NCI-H1694 treated with DMSO at 0.1 percent for 48 hours (cell line): Measurements from ENCODE around the gene MLYCD.

Source experiments
- DNase-seq: peaks from one replicate; lab custom pipeline; 2025; lab: John Stamatoyannopoulos, UW

The MLYCD gene

DNA sequence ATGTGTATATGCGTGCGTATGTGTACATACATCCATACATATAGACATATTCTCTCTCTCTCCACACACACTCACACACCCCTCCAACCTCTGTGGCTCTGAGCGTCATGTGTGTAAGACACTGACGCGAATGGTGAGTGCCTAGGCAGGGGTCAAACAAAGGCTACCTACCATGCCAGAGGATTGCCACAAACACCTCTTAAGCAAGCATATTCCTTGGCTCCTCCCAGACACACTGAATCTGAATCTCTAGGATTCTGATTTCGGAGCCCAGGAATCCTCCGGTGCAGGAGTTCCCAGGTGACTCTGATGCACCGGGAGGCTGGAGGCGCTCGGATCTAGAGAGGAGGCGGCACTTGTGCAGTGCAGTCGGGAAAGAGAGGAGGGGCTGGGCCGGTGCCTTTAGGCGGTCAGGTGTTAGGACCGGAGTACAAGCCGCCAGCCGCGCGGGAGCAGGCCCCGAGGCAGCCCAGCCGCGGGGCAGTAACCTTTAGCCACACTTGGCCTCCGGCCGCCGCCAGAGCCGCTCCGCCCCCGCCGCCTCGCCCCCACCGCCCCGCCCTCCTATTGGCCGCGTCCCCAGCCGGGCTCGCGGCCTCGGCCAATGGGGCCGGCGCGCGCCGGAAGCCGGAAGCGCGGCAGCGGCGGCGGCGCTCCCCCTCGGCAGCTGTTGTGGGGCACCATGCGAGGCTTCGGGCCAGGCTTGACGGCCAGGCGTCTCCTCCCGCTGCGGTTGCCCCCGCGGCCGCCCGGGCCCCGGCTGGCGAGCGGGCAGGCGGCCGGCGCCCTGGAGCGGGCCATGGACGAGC is at the start of gene MLYCD:
Gene MLYCD (plus strand): TSS at position 653 of the 809 bp plus-strand sequence. CDS start 30 bp downstream, at position 683.
- DNase-seq = peak; percentile 27

DNA sequence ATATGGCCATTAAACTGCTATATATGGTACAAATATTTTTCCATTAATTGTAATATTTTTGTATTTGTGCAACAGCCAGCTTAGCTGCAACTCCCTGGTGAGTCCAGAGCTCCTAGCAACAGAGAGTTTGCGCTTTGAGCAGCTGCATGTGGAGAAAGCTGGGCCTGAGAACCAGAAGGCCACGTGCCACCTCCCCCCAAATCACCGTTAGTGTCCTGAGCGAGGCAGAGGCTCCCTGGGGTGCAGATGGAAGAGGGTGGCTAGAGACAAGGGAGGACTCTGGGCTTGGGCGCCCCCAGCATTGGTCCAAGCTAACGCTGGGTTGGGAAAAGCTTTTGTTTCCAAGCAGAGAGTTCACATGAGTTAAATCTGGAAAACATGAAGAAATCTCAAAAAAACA is 49.5 kb upstream of the MLYCD start:
- DNase-seq = no peak

DNA sequence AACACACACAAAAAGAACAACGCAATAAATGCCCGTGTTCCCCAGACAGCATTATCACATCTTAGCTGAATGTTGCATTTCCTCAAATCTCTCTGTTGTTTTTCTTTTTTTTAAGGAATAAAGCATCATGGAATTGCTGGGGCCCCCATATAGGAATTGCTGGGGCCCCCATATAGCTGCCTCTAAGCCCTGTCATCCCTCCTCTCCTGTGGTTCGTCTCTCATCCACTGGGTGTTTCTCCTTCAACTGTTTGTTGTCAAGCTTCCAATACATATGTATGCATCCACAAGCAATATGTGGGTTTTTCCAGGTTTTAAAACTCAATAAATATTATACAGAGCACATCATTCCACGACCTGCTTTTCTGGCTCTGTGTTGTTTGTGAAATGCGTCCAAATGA is 48.0 kb upstream of the MLYCD start:
- DNase-seq = no peak

DNA sequence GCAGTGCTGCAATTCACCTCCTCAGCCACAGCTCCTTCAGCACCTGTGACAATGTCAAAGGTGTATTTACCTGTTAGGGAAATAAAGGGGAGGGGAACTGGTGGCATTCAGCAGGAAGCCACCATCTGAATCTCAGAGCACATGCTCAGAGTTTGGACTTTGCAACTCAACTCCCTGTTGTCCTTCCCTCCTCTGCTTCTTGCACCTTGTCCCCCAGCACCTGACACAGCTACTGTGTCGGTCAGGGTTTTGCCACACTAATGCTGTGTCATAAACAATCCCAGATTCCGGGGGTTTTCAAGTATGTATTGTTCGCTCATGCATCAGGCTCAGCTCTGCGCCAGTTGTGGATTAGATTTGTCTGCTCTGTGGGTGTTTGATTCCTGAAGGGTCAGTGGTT is 47.4 kb upstream of the MLYCD start:
- no peak for DNase-seq

DNA sequence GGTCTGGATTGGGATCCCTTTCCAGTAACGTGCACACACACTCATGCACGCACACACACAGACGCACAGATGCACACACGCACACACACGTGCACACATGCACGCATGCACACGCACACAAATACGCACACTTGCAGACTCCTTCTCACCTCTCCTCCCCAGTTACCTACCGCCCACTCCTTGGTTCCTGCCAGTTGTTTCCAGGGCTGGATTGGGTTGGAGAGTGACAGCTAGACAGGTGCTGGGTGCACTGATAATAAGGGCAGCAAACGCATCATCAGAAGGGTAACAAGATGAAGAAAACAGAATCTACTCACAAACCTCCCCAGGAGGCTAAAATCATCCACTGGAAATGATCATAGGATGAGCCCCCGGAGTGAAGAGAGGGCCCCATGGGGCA is 46.1 kb upstream of the MLYCD start:
- DNase-seq = no peak

DNA sequence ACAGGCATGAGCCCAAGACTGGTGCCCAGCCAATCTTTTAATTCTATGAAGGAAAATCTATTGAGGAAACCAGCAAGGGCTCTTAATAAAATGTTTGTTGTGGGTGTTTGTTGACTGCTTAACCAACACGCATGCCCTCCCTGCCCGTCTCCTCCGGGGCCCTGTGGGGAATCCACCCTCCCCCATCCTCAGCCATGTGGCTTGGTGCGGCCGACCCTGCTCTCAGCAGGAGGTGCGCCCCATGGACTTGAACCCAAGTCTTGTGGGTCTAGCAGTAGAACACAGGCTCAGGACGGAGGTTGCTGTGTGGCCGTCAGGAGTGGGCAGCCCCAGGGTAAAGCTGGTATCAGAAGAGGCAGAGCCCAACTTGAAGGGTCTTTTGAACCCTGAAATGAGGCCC is 45.1 kb upstream of the MLYCD start:
- no peak for DNase-seq

DNA sequence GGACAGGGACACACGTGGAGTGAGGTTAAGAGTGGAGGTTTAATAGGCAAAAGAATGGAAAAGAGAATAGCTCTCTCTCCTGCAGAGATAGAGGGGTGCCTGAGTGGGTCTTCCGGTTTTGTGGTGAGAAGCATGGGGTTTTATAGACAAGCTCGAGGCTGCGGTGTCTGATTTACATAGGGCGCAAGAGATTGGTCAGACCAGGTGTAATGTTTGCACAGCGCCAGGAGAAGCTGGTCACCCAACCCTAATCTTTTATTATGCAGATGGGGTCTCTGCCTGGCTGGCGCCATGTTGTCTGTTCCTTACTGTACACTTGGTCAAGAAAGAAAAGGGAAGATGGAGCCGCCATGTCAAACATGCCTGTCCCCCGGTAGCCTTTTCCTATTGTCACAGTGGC is 44.5 kb upstream of the MLYCD start:
- DNase-seq = no peak

DNA sequence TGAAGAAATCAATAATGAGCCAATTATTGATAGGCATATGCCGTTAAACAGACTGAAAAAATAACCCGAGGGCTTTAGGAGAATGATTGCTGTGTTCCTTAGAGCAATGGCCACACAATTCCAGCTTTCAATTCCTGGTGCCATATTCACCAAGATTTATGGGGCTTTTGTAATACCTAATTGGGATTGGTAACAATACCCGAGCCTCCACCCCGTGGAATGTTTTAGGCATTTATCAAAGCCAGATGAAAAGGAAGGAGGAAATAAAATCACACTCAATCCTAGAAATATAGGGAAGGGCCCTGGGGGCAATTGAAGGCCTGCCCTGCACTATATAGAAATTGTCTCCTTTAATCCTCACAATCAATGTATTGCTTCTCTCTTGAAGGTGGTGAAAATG is 42.1 kb upstream of the MLYCD start:
- DNase-seq = no peak

DNA sequence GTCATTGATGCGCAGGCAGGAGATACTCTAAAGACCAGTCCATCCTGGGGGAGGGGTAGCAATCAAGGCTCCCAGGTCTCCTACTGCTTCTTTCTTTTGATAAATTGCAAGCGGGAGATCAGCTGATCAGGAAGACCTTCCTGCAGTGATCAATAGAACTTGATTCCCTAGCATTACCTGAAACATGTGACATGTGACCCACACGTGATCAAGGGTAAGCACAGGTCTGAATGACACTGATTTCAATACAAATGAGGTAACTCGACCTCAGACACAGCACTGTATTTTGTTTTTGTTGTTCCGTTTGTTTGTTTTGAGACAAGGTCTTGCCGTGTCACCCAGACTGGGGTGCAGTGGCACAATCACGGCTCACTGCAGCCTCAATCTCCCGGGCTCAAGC is 39.6 kb upstream of the MLYCD start:
- no peak for DNase-seq

DNA sequence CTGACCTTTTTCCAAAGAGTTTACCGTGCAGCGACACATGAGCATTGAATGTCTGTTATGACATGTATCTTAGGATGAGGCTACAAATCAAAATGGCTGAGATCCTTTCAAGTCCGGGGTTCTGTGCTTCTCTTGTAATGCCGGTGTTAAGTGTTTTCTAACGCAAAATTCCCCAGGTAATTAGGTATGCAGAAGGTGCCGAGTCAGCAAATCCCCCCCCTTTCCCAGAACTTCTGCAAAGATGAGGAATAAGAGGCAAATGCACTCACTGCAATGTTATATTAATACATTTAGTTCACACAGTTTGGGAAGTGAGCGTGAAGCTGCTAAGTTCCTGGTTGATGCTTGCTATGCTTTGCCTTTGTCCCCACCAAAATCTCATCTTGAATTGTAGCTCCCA is 36.3 kb upstream of the MLYCD start:
- no peak for DNase-seq

DNA sequence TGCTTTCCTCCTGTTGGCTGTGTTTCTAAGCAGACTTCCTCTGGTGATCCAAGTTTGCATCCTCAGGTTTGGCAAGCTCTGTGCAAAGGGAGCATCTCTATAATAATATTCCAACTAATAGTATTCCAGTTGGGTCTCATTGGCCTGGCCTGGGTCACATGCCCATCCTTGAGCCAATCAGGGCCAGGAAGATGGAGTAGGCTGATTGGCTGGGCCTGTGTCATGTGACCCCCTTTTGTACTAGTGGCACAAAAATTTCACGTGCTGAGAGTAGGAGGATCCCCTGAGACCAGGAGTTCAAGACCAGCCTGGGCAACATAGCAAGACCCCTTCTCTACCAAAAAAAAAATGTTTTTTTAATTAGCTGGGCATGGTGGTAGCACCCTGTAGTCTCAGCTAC is 35.2 kb upstream of the MLYCD start:
- no peak for DNase-seq

DNA sequence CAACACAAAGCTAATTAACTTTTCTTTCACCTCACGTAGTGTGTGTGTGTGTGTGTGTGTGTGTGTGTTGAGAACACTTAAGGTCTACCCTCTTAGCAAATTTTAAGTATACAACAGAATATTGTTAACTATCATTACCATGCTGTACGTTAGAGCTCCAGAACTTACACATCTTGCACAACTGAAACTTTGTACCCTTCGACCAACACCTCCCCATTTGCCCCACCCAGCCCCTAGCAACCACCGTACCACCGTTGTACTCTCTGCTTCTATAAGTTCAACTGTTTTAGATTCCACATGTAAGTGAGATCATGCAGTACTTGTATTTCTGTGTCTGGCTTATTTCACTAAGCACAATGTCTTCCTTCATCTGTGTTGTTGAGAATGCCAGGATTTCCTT is 28.1 kb upstream of the MLYCD start:
- no peak for DNase-seq

DNA sequence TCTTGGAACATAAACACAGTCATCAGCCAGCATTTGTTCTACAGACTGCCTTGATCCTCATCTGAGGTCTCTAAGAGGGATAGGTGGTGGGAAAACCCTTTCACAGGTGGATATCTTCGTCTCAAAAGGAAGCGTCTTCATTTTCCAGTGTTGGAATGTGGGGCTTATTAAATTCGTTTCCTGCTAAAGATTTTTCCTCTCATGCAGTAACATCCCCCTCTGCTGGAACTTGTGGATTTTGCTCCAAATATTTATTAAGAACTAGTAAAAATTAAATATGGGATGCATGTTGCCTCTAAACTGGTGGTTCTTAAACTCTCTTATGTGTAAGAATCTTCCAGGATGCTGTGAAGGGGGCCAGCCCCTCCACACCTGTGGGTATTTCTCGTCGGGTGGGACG is 20.1 kb upstream of the MLYCD start:
- DNase-seq = peak; percentile 18

DNA sequence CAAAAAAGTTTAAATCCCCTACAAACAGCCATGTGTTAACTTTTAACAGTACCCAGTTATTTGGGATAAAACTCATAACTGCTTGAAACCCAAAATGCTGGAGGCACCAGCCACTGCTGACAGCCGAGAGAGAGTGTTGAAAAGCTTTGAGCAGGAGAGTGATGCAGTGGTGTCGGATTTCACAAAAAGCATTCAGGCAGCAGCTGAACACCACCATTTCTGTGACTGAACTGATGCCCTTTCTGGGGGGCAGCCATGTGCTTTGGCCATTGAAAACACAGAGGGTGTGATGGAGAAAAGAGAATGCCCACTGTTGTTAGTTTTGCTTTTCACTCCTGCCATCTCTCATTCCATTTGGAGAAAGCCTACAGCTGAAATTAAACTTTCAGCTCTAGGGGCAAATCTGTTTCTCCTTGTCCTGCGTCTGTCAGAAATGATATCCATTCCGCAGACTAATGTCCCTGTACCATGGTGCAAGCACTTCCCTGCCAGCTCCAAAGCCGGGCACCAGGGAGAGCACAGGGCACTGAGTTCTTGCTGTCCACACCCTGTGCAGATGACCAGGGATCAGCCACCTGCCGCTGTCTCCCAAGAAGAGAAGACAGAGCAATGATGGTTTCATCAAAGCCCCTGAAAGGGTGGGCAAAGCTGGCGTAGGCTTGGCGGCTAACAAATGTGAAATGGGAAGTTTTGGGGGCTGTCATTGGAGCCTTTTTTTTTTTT is 16.6 kb upstream of the MLYCD start:
- no peak for DNase-seq

DNA sequence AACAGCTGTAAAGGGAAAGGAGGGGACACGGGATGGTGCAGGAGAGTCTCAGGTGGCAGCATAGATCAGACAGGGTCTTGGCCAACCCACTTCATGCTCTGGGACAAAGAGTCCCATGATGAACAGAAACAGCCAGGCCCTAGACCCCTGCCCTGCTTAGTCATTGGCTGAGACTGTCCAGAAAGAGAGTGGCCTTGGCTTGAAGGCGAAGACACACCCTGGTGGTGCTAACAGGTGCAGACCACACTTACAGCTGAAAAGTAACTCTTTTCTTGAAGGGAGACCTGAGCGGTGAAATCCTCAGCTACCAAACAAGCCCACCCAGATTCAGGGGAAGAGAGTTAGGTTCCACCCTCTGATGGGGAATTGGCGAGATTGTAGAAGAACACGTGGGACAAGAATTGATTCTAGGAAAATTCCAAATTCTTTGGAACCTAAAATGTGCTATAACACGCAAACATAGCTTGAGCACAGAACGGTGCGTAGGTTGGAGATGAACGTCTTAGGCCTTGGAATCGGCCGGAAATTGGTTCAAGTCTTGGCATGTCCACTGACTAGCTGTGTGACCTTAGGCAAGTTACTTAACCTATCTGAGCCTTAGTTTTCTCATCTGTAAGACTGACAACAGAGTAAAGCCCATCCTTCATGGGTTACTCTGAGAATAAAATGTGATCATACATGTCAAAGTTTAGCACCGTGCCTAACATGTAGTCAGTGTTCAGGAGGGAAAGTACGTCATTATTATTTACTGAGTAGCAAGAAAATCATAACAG is 12.5 kb upstream of the MLYCD start:
- no peak for DNase-seq

DNA sequence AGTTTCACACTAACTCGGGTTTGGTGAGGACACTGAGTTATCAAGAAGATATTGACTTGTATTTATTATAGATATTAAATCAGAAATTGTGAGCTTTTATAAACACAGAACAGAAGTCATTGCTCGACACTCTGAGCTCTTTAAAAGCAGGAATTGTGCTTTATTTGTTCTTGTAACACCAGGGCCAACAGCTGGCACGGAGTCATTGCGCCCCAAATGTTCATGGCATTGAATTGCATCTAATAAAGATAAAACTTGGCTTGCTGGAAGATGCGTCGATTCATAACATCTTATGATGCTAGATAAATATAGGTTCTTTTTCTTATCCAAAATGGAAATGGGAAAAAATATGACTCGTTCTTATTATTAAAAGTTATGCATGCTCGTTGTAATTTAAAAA is 11.8 kb upstream of the MLYCD start:
- DNase-seq = no peak

DNA sequence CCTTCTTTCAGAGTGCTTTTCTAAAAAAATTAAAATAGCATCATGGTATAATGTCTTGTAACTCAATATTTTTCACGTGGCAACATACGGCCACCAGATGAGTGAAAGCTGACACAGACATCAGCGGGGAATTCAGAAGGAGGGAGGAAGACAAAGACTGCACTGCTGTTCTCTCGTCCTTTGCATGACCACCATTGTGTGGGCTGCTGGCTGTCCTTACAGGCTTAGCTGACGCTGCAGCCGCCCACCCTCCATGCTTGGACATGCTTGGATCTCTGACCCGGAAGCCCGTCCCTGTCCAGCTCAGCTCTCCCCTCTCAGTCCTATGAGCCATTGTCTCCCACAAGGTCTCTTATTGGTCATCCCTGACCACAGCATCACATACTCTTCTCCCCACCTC is 11.4 kb upstream of the MLYCD start:
- DNase-seq = no peak

DNA sequence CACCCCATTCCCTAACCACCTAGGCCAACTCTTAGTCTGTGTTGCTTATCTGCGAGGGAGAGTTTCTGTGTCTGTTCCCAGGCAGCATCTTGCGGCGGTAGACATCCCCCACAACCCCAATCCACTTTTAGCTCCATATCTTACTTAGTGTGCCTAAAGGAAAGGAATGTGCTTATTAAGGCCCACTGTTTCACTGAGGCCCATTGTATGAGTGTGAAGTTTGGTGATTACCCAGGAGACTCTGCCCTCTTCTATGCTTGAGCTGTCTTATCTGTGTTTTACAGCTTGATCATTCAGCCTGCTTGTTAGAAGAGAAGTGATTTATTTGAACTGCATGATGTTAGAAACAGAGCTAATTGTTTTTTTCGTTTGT is 10.3 kb upstream of the MLYCD start:
- DNase-seq = no peak

DNA sequence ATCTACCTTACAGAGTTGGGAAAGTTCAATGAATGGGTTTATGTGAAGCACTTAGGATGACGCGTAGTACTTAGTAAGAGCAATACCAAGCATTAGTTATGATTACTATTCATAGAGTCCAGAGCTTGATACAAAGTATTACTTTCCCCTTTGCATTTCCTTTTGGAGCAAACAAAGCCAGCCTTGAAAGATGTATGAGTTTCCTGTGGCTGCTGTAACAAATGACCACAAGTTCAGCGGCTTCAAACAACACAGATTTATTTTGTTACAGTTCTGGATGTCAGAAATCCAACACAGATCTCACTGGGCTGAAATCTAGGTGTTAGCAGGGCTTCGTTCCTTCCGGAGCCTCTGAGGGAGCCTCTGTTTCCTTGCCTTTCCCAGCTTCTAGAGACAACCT is 8.6 kb upstream of the MLYCD start:
- DNase-seq = no peak

DNA sequence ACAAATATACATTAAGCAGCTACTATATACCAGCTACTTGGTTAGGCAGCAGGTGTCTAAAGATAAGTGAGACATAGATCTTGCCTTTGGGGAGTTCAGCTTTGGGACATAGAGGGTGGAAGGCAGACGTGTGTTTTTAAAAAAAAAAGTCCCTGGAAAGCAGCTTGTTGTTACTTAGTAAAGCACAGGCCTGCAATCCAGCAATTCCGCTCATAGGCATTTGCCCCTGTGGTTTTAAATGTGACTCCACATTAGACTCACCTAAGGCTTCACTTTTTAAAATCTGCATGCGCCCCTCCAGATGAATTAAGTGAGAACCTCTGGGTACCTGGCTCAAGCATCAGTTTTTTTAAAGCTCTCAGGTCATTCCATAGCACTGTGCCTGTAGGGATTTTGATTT is 7.2 kb upstream of the MLYCD start:
- no peak for DNase-seq

DNA sequence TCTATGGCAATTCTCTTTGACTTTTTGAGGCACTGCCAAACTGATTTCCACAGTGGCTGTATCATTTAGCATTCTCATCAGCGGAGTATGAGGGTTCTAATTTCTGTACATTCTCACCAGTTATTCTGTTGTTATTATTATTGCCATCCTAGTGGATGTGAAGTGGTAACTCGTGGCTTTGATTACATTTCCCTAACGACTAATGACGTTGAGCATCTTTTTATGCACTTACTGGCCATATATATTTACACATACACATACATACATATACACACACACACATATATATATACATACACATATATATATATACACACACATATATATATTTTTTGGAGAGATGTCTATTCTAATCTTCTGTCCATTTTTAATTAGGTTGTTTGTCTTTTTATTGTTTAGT is 3.7 kb upstream of the MLYCD start:
- DNase-seq = no peak

DNA sequence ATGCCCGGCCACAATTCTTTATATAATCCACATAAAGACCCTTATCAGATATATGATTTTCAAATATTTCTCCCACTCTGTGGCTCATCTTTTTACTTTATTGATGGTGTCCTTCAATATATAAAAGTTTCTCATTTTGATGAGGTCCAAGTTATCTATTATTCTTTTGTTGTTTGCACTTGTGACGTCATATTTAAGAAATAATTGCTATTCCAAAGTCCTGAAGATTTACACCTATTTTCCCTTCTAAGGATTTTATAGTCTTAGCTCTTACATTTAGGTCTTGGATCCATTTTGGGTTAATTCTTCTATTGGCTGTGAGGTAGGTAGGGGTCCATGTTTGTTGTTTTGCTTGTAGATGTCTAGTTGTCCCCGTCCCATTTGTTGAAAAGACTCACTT is 3.0 kb upstream of the MLYCD start:
- no peak for DNase-seq

DNA sequence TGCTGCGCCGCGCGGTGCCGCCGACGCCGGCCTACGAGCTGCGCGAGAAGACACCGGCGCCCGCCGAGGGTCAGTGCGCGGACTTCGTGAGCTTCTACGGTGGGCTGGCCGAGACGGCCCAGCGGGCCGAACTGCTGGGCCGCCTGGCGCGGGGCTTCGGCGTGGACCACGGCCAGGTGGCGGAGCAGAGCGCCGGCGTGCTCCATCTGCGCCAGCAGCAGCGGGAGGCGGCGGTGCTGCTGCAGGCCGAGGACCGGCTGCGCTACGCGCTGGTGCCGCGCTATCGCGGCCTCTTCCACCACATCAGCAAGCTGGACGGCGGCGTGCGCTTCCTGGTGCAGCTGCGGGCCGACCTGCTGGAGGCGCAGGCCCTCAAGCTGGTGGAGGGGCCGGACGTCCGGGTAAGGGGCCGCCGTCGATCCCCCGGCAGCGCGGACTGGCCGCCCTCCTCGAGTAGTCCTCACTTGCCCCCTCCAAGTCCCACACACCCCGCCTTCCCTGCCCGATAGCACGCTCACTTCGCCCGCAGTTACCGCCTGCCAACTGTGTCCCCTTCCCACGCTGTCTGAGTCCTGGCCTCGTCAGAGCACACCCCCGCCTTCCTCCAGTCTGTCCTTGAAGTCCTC is 470 bp downstream of the MLYCD start:
- DNase-seq = no peak
